SK-N-DZ (cell line): ENCODE results near the gene WDR76.

ENCODE experiments used
- DNase-seq: peaks from one replicate; pipeline ENCODE4 v3.0.0-alpha.2; 2015; ENCODE audit warnings: low spot score

The WDR76 gene

DNA sequence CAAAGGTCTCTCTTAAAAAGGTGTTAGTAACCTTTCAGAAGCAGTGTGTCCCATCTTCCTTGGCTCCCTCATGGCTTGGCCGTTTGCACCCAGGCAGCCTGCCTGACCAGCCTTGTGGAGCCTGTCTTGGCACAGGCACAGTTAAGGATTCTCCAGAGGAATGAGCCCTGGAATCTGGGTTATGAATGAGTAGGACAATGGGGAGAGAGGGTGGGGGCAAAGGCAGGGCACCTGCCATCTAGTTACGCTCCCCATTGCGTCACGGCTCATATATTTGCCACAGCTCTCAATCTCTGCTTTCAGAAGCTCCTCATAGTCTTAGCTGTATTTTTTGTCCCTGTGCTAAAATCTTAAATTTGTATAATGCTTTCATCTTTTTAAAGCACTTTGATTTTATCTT, 50.6 kb downstream of the WDR76 start:
- DNase-seq: no peak

DNA sequence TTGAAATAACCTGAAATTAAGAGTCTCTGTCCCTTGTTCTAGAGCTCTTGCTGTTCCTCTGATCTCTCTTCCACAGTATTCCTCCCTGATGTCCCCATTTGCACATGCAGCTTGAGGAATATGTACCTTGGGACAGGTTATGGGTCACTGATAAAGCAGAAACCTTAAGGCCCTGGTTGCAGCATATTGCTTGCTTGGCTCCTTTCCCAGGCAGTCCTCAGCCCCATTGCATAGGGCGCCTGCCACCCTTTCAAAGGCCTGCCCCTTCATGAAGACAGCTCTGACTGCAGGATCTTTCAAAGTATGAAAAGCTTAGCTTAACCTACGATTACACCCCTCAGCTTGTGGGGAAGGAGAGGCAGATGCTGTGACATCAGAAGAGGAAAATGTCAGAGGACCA, 51.6 kb downstream of the WDR76 start:
- DNase-seq: no peak

DNA sequence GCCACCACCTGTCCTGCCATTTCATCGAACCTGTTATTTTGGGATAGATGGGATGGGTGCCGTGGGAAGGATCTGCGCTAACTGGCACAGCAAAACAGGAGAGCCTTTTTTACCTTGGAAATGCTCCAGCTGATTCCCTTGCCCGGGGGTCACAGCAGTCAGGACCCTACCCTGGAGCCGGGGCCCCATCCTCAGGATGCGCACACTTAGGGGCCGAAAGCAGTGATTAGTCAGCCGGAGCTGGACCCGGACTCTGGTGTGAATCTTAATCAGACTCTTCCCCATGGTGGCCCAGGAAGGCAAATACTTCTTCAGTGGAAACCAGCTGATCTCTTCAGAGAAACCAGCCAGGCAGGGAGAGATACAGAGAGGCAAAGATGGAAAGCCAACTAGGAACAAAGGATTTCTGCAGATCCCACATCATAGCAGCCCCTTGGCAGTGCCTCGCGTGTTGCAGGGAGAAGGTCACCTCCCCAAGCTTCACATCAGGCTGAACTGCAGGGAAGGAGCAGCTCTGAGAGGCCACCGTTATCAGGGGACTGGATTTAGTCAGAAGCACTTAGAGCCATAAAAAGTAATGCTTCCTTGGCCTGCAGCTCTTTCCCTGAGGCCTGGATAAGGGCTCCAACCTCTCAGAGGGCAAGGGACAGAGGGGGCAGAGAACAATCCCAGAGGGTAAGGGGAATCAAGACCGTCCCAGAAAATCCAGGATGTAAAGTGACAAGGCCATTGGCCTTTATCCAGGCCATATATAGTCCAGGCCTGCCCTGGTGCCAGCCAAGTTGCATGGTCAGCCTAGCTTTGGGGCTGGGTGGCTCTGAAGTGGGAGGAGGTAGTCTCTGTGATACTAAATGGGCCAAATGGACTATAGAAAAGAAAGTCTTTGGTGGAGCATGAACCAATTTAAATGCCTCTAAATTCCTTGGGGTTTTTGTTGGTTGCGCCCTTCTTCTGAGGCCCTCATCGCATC, 52.9 kb downstream of the WDR76 start:
- DNase-seq: no peak

DNA sequence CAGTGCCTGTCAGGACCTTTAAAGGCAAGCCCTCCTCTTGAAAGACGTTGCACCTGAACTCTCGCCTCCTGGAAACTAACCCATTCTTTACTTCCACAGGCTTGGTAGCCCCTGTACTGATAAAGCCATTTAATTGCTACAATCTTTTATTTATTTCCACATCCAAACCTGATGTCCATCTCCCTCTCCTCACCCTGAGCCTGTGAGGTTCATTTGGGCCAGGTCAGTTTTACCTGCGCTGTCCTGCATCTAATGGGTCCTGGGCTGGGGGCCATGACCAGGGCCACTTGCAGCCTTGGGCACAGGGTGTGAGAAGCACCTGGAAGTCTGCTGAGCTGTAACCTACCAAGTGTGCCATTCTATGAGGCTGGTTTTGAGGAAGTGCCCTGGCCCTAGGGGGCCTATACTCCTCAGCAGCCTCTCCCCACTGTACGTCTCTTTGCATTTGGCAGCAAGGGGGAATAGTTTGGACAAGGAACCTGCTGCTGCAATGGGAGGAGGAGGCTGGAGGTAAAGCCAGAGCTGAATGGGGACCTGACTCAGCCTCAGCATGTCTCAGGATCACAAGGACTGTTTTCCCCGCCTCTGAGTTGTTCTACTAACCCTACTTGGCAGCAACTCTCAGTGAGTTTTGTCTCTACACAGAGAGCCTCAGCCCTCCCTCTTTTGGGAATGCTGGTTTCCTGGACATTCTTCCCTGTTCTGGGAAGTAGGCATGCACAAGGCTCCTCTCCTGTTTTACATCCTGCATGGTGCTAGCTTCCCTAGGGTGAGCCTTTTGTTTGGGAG, 53.8 kb downstream of the WDR76 start:
- no peak for DNase-seq

DNA sequence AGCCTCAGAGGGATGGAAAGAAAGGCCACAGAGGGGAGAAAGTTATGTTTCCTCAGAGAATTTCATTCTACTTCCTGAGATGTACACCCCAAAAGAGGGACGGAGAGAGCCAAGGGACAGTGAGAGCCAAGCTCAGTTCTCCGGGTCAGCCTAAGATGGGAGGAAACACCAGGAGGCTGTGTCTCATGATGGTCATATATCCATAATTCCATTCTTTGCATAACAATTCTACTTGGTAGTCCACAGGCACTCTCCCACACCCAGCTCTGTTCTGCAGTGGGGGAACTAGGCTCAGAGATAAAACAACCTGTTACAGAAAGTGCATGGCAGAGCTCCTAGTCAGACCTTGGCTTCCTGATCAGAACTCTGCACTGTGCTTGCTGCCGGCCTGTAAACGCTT, 54.4 kb downstream of the WDR76 start:
- no peak for DNase-seq

DNA sequence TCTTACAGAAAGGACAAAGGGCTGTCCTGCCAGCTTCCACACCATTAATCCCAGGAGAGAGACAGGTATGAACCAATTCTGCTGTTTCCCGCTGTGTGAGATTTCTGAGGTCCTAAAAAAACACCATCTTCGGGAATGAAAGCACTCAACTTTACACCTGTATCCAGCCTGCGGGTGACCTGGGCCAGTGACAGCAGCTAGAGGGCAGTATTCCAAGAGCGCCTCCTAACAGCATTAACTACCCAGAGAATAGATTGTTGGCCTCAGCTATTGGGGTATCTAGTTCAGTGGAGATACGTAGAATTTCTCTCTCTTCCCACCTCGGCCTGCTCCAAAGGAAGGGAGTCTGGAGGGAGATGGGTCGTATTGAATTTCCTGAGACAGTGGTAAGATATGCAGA, 55.1 kb downstream of the WDR76 start:
- DNase-seq: no peak

DNA sequence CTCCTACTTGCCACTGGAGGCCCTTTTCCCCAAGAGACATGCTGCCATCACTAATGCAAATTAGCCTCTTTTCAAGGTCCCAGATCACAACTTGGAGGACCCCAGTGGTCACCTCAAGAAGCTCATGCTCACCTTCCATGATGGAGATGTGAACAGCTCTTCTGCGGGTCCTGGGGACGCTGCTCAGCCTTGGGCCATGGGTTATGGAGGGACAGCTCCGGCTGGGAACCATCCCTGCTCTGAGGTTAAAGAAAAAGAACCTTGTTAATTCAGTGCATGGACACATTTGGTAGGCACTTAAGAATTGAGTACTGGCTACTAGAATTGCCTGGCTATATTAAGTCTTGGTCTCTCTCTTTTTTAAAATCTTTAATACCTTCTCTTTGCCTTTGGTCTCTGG, 56.8 kb downstream of the WDR76 start:
- no peak for DNase-seq

DNA sequence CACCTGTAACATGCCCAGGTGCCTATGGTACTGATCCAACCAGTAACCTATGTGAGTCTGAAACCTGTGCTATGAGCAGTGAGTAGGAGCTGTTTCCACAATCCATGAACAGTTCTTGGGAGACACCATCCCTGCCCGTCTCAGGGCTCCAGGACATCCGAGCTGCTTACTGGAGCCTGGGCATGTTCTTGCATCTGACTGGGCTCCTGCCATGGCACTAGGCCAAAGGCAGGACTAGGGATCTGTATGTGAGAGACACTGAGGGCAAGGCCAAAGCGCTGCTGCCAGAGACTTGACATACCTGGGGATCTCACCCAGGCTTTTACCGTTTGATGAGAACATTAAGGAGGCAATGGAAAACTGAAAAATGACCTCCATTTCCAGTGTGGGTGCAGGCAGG, 59.8 kb downstream of the WDR76 start:
- no peak for DNase-seq

DNA sequence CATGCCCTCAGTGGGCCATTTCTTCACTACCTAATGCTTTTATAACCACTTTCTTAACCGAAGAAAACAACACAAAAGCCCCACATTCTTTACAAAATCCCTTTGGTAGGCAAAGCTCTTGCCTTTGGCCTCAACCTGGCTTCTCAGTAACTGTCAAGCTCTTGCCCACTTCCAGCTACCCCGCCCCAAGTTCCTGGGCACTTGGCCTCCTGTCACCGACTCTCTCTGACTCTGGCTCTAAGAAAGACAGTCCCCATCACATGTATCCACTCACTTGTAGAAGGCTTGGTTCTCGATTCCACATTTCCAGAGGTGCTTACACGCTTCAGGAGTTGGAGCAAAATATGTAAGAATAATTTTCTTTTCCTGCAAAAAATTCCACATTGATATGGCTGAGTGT, 61.1 kb downstream of the WDR76 start:
- no peak for DNase-seq

DNA sequence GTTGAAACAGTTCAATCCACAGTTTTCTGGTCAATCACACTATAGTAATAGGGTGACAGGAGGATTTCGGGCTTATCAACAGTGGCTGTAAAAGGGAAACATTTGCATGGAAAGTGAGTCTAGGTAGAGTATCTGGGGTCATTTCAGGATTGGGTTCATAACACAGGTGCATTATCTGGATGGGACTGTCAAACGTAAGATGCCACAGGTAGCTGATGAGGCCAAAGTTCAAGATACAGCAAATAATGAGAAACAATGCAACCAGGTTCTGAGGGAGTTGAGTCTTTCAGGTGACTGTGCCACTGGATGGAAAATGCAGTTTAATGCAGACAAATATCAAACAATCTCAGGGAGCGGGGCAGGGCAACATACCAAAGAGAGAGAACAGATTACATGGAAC, 62.2 kb downstream of the WDR76 start:
- DNase-seq: no peak

DNA sequence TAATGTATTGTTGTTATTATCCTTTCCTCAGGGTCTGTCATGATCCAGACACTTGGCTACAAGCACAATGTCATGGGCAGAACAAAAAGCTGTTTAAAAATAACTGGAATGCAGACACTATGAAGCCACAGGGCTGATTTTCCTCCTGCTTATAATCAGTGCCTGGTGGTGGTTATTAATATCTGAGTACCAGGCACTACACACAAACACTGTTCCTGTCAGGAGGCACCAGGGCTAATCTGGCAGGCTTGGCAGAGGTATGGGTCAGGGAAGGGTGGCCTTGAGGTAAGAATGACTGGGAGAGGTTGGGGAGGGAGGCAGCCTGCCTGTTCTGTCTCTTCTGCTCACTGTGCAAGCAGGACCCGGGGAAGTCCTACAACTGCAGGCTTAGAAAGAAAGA, 67.2 kb downstream of the WDR76 start:
- no peak for DNase-seq

DNA sequence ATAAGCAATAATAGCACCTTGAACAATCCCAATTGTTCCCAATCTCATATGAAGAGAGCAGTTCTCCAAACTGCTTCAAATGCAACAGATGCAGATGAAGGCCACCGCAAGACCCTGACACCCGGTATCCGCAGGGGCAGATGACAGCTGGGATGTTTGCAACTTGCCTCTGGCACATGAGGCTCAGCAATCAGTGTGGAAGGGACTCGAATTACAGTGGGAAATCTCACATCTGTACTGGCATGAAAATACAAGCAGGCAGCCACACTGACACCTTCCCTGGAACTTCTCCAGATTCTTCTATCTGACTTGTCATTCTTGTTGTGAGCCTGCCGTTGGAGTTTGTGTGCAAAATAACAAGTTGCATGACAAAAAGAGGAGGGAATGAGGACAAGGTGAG, 68.8 kb downstream of the WDR76 start:
- no peak for DNase-seq

DNA sequence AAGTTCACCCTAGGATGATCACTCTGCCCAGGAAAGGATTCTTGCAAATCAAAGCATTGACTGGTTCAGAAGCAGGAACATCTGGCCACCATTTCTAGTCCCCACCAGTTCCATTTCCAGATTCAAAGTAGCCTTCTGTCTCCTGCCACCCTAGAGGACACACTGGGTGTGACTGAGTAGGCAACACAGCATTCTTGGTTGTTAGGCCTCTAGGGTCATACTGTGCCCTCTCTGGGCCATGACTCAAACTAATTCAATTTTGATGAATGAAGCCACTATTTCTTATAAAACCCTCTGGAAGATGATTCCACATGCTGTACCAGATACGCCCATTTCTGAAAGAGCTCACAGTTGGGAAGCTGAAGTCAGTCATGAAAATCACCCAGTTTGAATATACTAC, 69.7 kb downstream of the WDR76 start:
- DNase-seq: no peak

DNA sequence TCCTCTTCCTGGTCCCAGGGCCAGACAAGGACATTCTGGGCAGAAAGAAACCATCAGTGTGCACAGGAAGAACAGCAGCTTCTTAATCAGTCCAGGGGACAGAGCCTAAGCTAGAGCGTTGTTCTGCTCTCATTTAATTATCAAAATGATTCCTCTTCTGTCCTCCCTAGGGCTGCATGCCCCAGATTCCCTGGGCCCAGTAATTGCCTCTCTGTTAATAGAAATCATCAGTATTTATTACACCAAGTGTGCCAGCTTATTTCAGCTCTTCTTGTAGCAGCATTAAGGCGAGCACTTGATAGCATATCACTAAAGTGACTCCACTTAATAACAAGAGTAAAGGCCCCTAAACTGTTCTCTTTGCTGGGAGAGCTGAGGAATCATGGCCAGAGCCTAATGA, 72.1 kb downstream of the WDR76 start:
- no peak for DNase-seq

DNA sequence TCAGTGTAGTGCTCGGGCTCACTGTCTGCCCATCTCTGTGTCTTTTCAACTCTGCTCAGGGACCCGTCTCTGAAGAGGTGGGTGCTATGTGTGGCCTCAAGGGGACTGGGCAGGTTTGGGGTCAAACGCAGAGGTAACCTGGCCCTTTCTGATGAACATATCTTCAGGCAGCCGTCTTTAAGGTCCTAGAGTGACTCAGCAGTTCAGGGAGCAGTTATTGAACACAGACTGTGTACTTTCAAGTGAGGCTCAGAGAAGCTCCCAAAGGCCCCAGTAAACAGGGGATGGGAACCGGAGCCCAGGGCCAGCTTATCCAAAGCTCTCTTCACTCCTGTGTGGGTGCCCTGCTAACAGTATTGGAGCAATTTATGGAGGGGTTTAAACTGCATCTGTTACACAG, 73.1 kb downstream of the WDR76 start:
- DNase-seq: no peak

DNA sequence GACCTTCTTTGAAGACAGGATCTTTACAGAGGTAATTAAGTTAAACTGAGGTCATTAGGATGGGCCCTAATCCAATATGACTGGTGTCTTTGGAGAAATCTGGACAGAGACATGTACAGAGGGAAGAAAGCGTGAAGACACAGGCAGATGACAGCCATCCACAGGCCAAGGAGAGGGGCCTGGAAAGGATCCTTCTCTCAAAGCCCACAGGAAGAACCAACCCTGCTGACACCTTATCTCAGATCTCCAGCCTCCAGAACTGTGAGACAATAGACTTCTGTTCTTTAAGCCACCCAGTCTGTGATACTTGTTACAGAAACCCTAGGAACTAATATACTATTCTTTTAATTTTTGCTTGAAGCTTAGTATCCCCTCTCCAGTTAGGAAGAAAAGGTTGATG, 74.2 kb downstream of the WDR76 start:
- peak; percentile 91 for DNase-seq

DNA sequence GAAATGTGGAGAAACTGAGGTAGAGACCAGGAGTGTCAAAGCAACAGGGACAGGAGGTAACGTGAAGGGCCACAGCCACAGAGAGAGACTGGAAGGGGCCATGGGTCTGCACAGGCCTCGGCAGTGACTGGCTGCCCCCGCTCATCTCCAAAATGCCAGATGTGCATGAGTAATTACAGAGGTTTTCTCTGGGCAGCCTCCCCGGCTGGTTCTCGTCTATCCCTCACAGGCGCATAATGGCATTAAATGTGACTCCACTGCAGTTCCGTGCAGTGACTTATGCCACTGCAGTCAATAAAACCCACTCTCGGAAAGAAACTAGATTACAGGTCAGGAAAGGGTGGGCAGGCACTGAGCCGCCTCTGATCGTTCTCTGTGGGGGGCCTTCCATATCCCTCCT, 74.7 kb downstream of the WDR76 start:
- DNase-seq: peak; percentile 82

DNA sequence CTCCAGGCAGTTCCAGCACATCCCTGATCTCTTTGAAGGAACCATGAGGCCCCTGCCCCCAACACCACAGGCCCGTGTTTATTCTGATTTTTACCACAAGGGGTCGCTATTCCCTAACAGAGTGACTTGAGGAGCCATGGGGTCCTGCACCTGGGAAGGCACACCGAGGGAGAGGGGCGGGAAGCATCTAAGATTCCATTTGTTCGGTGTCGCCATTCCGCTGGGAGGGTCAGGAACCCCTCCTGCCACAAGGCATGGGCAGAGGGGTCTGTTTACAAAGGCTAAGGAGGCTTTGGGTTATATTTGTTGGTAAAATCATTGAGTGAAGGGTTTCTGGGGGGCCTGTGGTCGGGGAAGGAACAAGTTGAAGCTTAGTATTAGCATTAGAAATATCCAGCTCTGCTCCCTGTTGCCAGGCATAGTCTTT, 77.1 kb downstream of the WDR76 start:
- peak; percentile 82 for DNase-seq

DNA sequence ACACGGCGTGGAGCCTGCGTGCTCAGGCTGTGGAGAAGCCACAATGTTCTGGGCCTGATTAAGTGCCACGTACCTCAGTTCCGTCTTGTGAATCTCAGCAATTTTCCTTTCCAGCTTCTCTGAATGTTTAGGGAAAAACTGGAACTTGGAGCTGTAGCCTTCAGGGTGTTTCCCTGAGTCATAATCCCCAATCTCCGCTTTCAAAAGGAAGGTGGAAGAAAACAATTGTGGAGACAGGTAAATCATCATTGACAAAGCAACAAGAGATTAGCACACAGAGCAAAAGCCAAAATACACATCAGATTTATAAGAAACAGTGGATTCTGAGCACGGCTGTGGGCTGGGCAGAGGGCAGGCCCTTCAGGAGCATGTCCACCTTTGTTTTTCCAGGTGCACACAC, 79.0 kb downstream of the WDR76 start:
- no peak for DNase-seq

DNA sequence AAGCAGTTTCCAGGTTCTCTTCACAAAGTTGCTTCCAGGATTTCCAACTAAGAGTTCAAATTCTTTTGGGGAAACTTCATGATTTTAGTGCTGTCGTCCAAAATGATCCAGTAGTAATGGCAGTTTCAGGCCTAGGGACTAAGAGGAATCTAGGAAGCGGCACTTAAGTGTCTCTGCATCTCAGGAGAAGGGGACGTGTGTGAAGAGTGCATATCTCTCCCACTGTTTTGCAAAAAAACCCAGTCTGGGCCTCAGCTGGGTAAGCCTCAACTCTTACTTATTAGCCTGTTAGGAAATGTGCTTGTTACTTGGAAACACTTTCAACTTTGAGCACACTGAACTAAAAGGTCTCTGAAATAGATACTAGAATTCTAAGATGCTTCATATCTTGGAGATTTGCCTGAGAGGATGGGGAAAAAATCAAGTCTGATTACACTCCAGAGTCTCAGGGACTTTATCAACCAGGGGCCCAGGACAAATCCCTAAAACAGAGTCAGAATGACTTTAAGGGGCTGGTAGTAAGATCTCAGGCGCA, 81.8 kb downstream of the WDR76 start:
- no peak for DNase-seq

DNA sequence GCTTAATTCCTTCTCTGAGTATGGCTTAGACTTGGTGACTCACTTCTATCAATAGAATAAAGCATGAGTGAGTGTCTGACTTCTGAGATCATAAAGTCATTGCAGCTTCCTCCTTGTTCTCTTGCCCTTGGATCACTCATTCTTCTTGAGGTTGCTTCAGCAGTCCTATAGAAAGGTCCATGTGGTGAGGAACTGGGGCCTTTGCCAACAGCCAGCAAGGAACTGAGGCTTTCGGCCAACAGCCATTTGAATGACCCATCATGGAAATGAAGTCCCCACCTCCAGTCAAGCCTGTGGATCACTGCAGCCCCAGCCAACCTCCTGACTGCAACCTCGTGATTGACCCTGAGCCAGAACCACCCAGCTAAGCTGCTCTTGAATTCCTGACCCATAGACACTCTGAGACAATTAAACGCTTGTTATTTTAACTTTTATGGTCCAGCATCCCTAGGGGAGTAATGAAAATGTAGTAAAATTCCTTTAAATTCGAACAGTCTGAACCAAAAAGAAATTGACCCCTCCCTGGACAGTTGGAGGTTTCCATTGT, 84.5 kb downstream of the WDR76 start:
- DNase-seq: no peak

DNA sequence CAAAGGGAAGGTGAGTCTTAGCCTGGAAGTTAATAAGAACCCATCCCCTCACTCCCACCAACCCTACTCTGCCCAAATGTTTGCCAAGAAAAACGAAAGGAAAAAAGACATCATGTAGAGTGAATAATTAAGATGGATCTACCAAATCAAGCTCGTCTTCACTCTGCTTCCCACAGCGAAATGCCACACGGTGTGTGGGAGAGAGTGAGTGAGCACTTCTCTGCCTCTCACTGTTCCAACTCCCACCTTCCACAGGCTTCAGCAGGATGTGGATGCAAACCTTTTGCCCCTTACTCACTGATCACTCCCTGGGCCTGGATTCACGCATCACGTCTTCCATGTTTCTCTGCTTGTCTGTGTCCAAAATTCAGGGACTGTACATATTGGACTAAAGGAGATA, 85.4 kb downstream of the WDR76 start:
- no peak for DNase-seq
